CD8-positive, alpha-beta memory T cell (primary cell): ENCODE results near the gene NFE2L2. TPM values are rescaled to one million over a fixed set of nuclear protein-coding genes. Genes with fewer than 3 reads are reported as not detected.

ENCODE experiments used
- CTCF ChIA-PET: fragments of 350-600 bp; sonication (Branson Sonifier 250); formaldehyde crosslinking; loops from one replicate; lab custom pipeline; 2021; ENCODE audit warnings: antibody characterized with exemption; lab: Charles Lee
- POLR2A ChIA-PET: fragments of 350-600 bp; sonication (Branson Sonifier 250); formaldehyde crosslinking; loops from one replicate; lab custom pipeline; 2021; ENCODE audit warnings: antibody characterized with exemption; lab: Charles Lee
- DNase-seq, 5 donors: peaks; one replicate each; pipeline versions ENCODE4 v3.0.0 to v3.0.0-alpha.2; 2020 to 2022; ENCODE audit warnings: mixed read lengths in 1 of 5
- H3K27ac ChIP-seq: one replicate; pipeline ENCODE4 v1.7.0; 2013; ENCODE audit warnings: low read depth, mild to moderate bottlenecking, low read length, moderate library complexity
- H3K27me3 ChIP-seq: 2 replicates; pipeline ENCODE4 v1.7.0; 2013; ENCODE audit warnings: low read length, mild to moderate bottlenecking; ENCODE audit not compliant: insufficient read depth, poor library complexity, severe bottlenecking
- H3K36me3 ChIP-seq: 2 replicates; pipeline ENCODE4 v1.7.0; 2013; ENCODE audit warnings: mild to moderate bottlenecking, low read length, moderate library complexity; ENCODE audit not compliant: insufficient read depth
- H3K4me1 ChIP-seq: 2 replicates; pipeline ENCODE4 v1.7.0; 2013; ENCODE audit warnings: mild to moderate bottlenecking, low read length, moderate library complexity; ENCODE audit not compliant: insufficient read depth
- H3K4me3 ChIP-seq: 2 replicates; pipeline ENCODE4 v1.7.0; 2013; ENCODE audit warnings: mild to moderate bottlenecking, low read length
- H3K9me3 ChIP-seq: 2 replicates; pipeline ENCODE4 v1.7.0; 2013; ENCODE audit warnings: mild to moderate bottlenecking, low read length
- H3K27ac Mint-ChIP-seq, 8 donors: one replicate each; pipeline ENCODE4 v1.8.0; 2020 to 2021; ENCODE audit warnings: mixed read lengths in 8 of 8, mild to moderate bottlenecking in 6 of 8, inconsistent platforms in 3 of 8, moderate library complexity in 3 of 8
- H3K27me3 Mint-ChIP-seq, 2 donors: one replicate each; pipeline ENCODE4 v1.8.0; 2020 to 2021; ENCODE audit warnings: mixed read lengths in 2 of 2, mild to moderate bottlenecking in 1 of 2, moderate library complexity in 1 of 2
- H3K36me3 Mint-ChIP-seq, 3 donors: one replicate each; pipeline ENCODE4 v1.8.0; 2020 to 2021; ENCODE audit warnings: mixed read lengths in 3 of 3, inconsistent platforms in 1 of 3, mild to moderate bottlenecking in 1 of 3
- H3K4me1 Mint-ChIP-seq, 3 donors: one replicate each; pipeline ENCODE4 v1.8.0; 2020 to 2021; ENCODE audit warnings: mixed read lengths in 3 of 3, inconsistent platforms in 1 of 3, mild to moderate bottlenecking in 1 of 3
- H3K4me3 Mint-ChIP-seq, 7 donors: one replicate each; pipeline ENCODE4 v1.8.0; 2020 to 2021; ENCODE audit warnings: mixed read lengths in 7 of 7, mild to moderate bottlenecking in 6 of 7, moderate library complexity in 4 of 7, inconsistent platforms in 2 of 7
- H3K9me3 Mint-ChIP-seq, 5 donors: one replicate each; pipeline ENCODE4 v1.8.0; 2020 to 2022; ENCODE audit warnings: mixed read lengths in 5 of 5, mild to moderate bottlenecking in 3 of 5, moderate library complexity in 2 of 5, inconsistent platforms in 1 of 5
- polyA plus RNA-seq: library from polyadenylated mRNA; unstranded; fragments of 300-500 nt; fragmentation: Illumina TruSeq; gene quantifications from one replicate; pipeline ENCODE4 v1.2.3, GENCODE V29; 2021
- total RNA-seq, 2 experiments: library from RNA; stranded (reverse); gene quantifications; one replicate each; pipeline ENCODE4 v1.2.3, GENCODE V29; 2021

The NFE2L2 gene
- total and polyA plus RNA-seq, 3 experiments from 2014 or later = 47.7 to 63.0 (median 58.0) TPM

- H3K27me3 Mint-ChIP-seq = peaks cover 0 to 1% of the 10 kb centered on the region in 2 donors
- H3K9me3 Mint-ChIP-seq = no peaks in the 10 kb centered on the region
- POLR2A ChIA-PET = no interaction called here
- CTCF ChIA-PET = interaction anchor here (5.1 kb wide), 1 partner anchor 22 kb away, joined by 55 read pairs; the partner anchor contains the start of gene NFE2L2
- peaks cover 0 to 30% (median 0%) of the 10 kb centered on the region in 3 donors for H3K36me3 Mint-ChIP-seq
- peaks cover 80 to 95% (median 95%) of the 10 kb centered on the region in 3 donors for H3K4me1 Mint-ChIP-seq
- no peak for DNase-seq
- Histone ChIP-seq H3K27me3 (no peaks in the 10 kb centered on the region), H3K27ac (peak overlapping the region; percentile 35), H3K4me1 (peaks cover 87% of the 10 kb centered on the region), H3K4me3 (peak overlapping the region; percentile 7), H3K36me3 (no peaks in the 10 kb centered on the region), H3K9me3 (no peaks in the 10 kb centered on the region)
- H3K27ac Mint-ChIP-seq = peak overlapping the region; percentile 43 to 99 (median 90)
- peak overlapping the region in 6 of 7 donors; percentile 25 to 67 (median 55) for H3K4me3 Mint-ChIP-seq
These were observed 22.2 kb downstream of the NFE2L2 start for GRCh38 chr2:177242121-177242987.

GRCh38 chr2:177241711-177242120 is 22.8 kb downstream of the NFE2L2 start:
- Histone ChIP-seq H3K27me3 (no peaks in the 10 kb centered on the region), H3K4me1 (peaks cover 81% of the 10 kb centered on the region), H3K27ac (peak overlapping the region; percentile 32), H3K36me3 (no peaks in the 10 kb centered on the region), H3K9me3 (no peaks in the 10 kb centered on the region), H3K4me3 (peak overlapping the region; percentile 7)
- Mint-ChIP-seq H3K27ac (peak overlapping the region; percentile 74 to 99 (median 91)), H3K4me1 (peaks cover 75 to 93% (median 88%) of the 10 kb centered on the region in 3 donors), H3K4me3 (peak overlapping the region in 5 of 7 donors; percentile 43 to 58 (median 53)), H3K9me3 (no peaks in the 10 kb centered on the region), H3K27me3 (peaks cover 0 to 1% of the 10 kb centered on the region in 2 donors), H3K36me3 (peaks cover 0 to 32% (median 0%) of the 10 kb centered on the region in 3 donors)
- ChIA-PET CTCF (interaction anchor here (2.3 to 5.1 kb wide), 2 partner anchors 10 to 23 kb away, joined by 7 to 55 read pairs; partner anchors contain the start of gene NFE2L2), POLR2A (no interaction called here)
- DNase-seq = no peak

- ChIA-PET CTCF (interaction anchor here (1.1 to 5.1 kb wide), 6 partner anchors 8 to 76 kb away, joined by 3 to 55 read pairs (median 5); partner anchors contain the start of gene NFE2L2), POLR2A (interaction anchor here (1.0 to 4.0 kb wide), 5 partner anchors 11 to 75 kb away, joined by 3 to 31 read pairs (median 4); partner anchors contain the start of gene NFE2L2)
- Histone ChIP-seq H3K36me3 (no peaks in the 10 kb centered on the region), H3K9me3 (no peaks in the 10 kb centered on the region), H3K4me3 (peak overlapping the region; percentile 2), H3K27ac (no peak overlapping the region), H3K27me3 (no peaks in the 10 kb centered on the region), H3K4me1 (peaks cover 67% of the 10 kb centered on the region)
- peak overlapping the region; percentile 74 to 99 (median 90) for H3K27ac Mint-ChIP-seq
- H3K4me3 Mint-ChIP-seq = peak overlapping the region; percentile 2 to 66 (median 57)
- H3K4me1 Mint-ChIP-seq = peaks cover 71 to 94% (median 82%) of the 10 kb centered on the region in 3 donors
- H3K36me3 Mint-ChIP-seq = peaks cover 0 to 38% (median 0%) of the 10 kb centered on the region in 3 donors
- DNase-seq = peak in 3 of 5 donors; percentile 8 to 54 (median 30)
- no peaks in the 10 kb centered on the region for H3K9me3 Mint-ChIP-seq
- peaks cover 0 to 1% of the 10 kb centered on the region in 2 donors for H3K27me3 Mint-ChIP-seq
These were observed 24.4 kb downstream of the NFE2L2 start for GRCh38 chr2:177239932-177240630.

- ChIA-PET CTCF (interaction anchor here (1.1 to 5.1 kb wide), 5 partner anchors 14 to 96 kb away, joined by 3 to 55 read pairs (median 3); partner anchors contain the start of gene NFE2L2), POLR2A (interaction anchor here (1.0 to 4.0 kb wide), 5 partner anchors 10 to 74 kb away, joined by 3 to 31 read pairs (median 4); partner anchors contain the start of gene NFE2L2)
- no peak for DNase-seq
- Mint-ChIP-seq H3K27me3 (peaks cover 0 to 1% of the 10 kb centered on the region in 2 donors), H3K9me3 (no peaks in the 10 kb centered on the region), H3K27ac (peak overlapping the region; percentile 6 to 95 (median 70)), H3K36me3 (peaks cover 2 to 40% (median 3%) of the 10 kb centered on the region in 3 donors), H3K4me3 (peak overlapping the region in 2 of 7 donors; percentile 22 to 24), H3K4me1 (peaks cover 67 to 92% (median 79%) of the 10 kb centered on the region in 3 donors)
- H3K27me3 ChIP-seq = no peaks in the 10 kb centered on the region
- H3K9me3 ChIP-seq = no peaks in the 10 kb centered on the region
- peaks cover under 1% of the 10 kb centered on the region for H3K36me3 ChIP-seq
- H3K27ac ChIP-seq = no peak overlapping the region
- H3K4me1 ChIP-seq = peaks cover 61% of the 10 kb centered on the region
- H3K4me3 ChIP-seq = no peak overlapping the region
These were observed 25.5 kb downstream of the NFE2L2 start for GRCh38 chr2:177239053-177239452.

GRCh38 chr2:177237932-177238331 is 26.6 kb downstream of the NFE2L2 start:
- POLR2A ChIA-PET = interaction anchor here (0.5 to 4.0 kb wide), 2 partner anchors 26 to 481 kb away, joined by 3 to 31 read pairs; partner anchors contain the start of gene NFE2L2
- no peaks in the 10 kb centered on the region for H3K9me3 ChIP-seq
- Mint-ChIP-seq H3K36me3 (peaks cover 3 to 47% (median 4%) of the 10 kb centered on the region in 3 donors), H3K27me3 (peaks cover 0 to 1% of the 10 kb centered on the region in 2 donors), H3K9me3 (no peaks in the 10 kb centered on the region), H3K27ac (peak overlapping the region in 5 of 8 donors; percentile 48 to 73 (median 66)), H3K4me1 (peaks cover 66 to 88% (median 76%) of the 10 kb centered on the region in 3 donors), H3K4me3 (no peak overlapping the region)
- no peaks in the 10 kb centered on the region for H3K27me3 ChIP-seq
- DNase-seq = no peak
- H3K4me1 ChIP-seq = peaks cover 53% of the 10 kb centered on the region
- H3K27ac ChIP-seq = no peak overlapping the region
- CTCF ChIA-PET = interaction anchor here (1.6 to 5.1 kb wide), 2 partner anchors 27 to 98 kb away, joined by 3 to 55 read pairs; partner anchors contain the start of gene NFE2L2
- peaks cover 4% of the 10 kb centered on the region for H3K36me3 ChIP-seq
- no peak overlapping the region for H3K4me3 ChIP-seq

- H3K36me3 ChIP-seq = peaks cover 22% of the 10 kb centered on the region
- H3K9me3 Mint-ChIP-seq = no peaks in the 10 kb centered on the region
- peaks cover 33% of the 10 kb centered on the region for H3K4me1 ChIP-seq
- H3K9me3 ChIP-seq = no peaks in the 10 kb centered on the region
- ChIA-PET CTCF (interaction anchor here (1.4 to 4.0 kb wide), 2 partner anchors 14 to 28 kb away, joined by 3 to 21 read pairs; partner anchors contain the start of gene NFE2L2), POLR2A (no interaction called here)
- H3K27ac Mint-ChIP-seq = peak overlapping the region in 7 of 8 donors; percentile 40 to 81 (median 61)
- H3K4me3 ChIP-seq = no peak overlapping the region
- H3K4me1 Mint-ChIP-seq = peaks cover 49 to 81% (median 63%) of the 10 kb centered on the region in 3 donors
- no peak for DNase-seq
- H3K27ac ChIP-seq = no peak overlapping the region
- H3K36me3 Mint-ChIP-seq = peaks cover 3 to 57% (median 12%) of the 10 kb centered on the region in 3 donors
- peaks cover 0 to 1% of the 10 kb centered on the region in 2 donors for H3K27me3 Mint-ChIP-seq
- no peaks in the 10 kb centered on the region for H3K27me3 ChIP-seq
- H3K4me3 Mint-ChIP-seq = no peak overlapping the region
These were observed 28.6 kb downstream of the NFE2L2 start for GRCh38 chr2:177235855-177236437.

GRCh38 chr2:177234267-177234666 is 30.3 kb downstream of the NFE2L2 start:
- no peak overlapping the region for H3K27ac ChIP-seq

More at GRCh38 chr2:177234267-177234666, 30.3 kb downstream of the NFE2L2 start:
- peaks cover 0 to under 1% of the 10 kb centered on the region in 2 donors for H3K27me3 Mint-ChIP-seq
- peaks cover 42 to 76% (median 54%) of the 10 kb centered on the region in 3 donors for H3K4me1 Mint-ChIP-seq
- no peak for DNase-seq
- Histone ChIP-seq H3K36me3 (peaks cover 31% of the 10 kb centered on the region), H3K4me1 (peaks cover 16% of the 10 kb centered on the region), H3K9me3 (no peaks in the 10 kb centered on the region), H3K27me3 (no peaks in the 10 kb centered on the region), H3K4me3 (no peak overlapping the region)
- POLR2A ChIA-PET = no interaction called here
- peaks cover 3 to 67% (median 16%) of the 10 kb centered on the region in 3 donors for H3K36me3 Mint-ChIP-seq
- H3K4me3 Mint-ChIP-seq = no peak overlapping the region
- no peaks in the 10 kb centered on the region for H3K9me3 Mint-ChIP-seq
- CTCF ChIA-PET = interaction anchor here (4.0 kb wide), 1 partner anchor 30 kb away, joined by 21 read pairs; the partner anchor contains the start of gene NFE2L2
- peak overlapping the region in 7 of 8 donors; percentile 8 to 77 (median 67) for H3K27ac Mint-ChIP-seq
